Measurements from ENCODE around the gene LINGO4.
A peak's percentile ranks its signal among the peaks of the same experiment; 100 is the strongest.

LINGO4 gene

DNA sequence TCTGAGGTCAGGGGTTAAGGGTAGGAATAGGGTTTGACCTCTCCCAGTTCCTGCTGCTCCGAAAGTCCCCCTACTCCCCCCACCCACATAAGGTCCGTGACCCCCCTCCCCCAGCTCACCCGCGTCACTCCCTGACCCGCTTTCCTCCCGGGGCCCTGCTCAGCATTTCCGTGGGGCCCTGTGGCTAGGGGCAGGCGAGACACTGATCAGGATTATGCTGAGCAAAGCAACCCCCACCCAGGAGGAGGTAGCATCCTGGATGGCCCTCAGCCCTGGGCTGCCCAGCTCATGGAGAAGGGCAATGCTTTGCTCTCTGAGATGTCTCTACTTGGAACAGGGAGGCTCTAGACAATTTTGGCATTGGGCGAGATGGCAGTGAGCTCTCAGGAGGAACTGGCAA, 22.6 kb upstream of the LINGO4 start:
- Histone ChIP-seq H3K9ac (ENCODE audit: insufficient read length, low read depth) (peak overlapping the region; percentile 51), H3K4me1 (ENCODE audit: insufficient read depth, insufficient read length) (peaks cover 52% of the 10 kb centered on the region), H3K4me3 (ENCODE audit: insufficient read length, low read depth) (no peak overlapping the region), H3K27me3 (ENCODE audit: insufficient read depth, insufficient read length) (no peaks in the 10 kb centered on the region), H3K9me3 (ENCODE audit: insufficient read depth, low read length) (no peaks in the 10 kb centered on the region), H3K36me3 (ENCODE audit: insufficient read depth, insufficient read length, low read length) (no peaks in the 10 kb centered on the region)
- DNase-seq (ENCODE audit: low read depth, low spot score): no peak
- TF ChIP-seq SUZ12 (IDR thresholded peaks at IDR 0.05; ENCODE audit: extremely low read depth, insufficient read depth, insufficient read length) (no peak), YY1 (IDR thresholded peaks at IDR 0.05; ENCODE audit: insufficient read depth, insufficient read length) (no peak), ZNF274 (IDR thresholded peaks at IDR 0.05; ENCODE audit: low read depth, low read length) (no peak)

DNA sequence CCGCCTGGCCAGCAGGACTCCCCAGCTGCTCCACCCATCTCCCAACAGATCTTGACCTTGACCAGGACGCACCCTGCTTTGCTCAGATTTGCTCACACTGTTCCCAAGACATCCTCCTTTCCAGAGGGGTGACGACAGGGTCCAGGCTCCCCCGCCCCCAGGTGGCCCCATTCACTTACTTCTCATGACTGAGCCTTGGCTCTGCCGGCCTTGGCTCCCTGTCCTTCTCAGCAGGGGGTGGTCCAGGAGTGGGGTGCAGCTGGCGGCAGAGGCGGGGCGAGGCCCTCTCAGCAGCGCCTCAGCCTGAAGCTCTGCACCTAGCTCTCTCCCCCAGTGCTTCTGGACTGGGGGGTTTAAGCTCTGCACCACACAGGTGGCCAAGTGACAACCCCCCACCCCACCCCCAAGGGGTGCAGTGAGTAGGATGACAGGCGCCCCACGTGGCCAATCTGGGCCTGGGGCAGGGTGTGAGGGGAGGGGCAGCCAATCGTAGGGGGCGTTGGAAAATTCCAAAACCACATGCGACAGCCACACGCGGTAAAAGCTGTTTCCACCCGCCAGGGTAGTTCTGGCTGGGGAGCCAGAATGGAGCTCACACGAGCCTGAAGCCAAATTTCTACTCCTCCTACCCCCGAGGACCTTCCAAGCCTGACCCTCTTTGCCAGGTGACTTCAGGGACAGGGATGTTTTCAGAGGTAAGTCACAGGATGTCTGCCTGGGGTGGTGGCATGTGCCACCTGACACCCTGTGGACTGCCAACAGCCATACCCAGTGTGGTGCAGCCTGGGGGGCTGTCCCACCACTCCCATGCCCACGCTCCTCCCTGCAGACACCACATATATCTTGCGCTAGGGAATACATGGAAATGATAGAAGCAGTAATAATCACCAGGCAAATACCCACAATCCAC, 20.8 kb upstream of the LINGO4 start:
- Histone ChIP-seq H3K4me3 (ENCODE audit: insufficient read length, low read depth) (no peak overlapping the region), H3K4me1 (ENCODE audit: insufficient read depth, insufficient read length) (peaks cover 49% of the 10 kb centered on the region), H3K9me3 (ENCODE audit: insufficient read depth, low read length) (no peaks in the 10 kb centered on the region), H3K27me3 (ENCODE audit: insufficient read depth, insufficient read length) (no peaks in the 10 kb centered on the region), H3K9ac (ENCODE audit: insufficient read length, low read depth) (peak overlapping the region; percentile 58), H3K36me3 (ENCODE audit: insufficient read depth, insufficient read length, low read length) (no peaks in the 10 kb centered on the region)
- DNase-seq (ENCODE audit: low read depth, low spot score): no peak
- TF ChIP-seq ZNF274 (IDR thresholded peaks at IDR 0.05; ENCODE audit: low read depth, low read length): no peak
- no peak for TF ChIP-seq YY1 (IDR thresholded peaks at IDR 0.05; ENCODE audit: insufficient read depth, insufficient read length)
- no peak for TF ChIP-seq SUZ12 (IDR thresholded peaks at IDR 0.05; ENCODE audit: extremely low read depth, insufficient read depth, insufficient read length)

DNA sequence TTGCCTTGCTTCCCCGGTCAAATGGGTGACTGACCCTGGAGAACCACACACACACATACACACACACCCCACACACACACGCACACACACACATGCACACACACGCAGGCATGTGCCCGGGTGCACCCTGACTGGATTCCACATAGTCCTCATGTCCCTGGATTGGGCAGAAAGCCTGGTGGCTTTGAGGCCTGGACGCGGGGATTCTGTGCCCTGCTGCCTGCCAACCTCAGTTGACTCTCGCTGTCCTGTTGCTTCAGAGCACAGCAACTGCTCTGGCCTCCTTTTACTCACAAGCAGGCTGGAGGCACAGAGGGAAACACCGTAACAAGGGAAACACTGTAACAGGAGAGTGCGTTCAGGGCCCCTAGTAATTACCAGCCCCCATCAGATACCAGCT, 20.0 kb upstream of the LINGO4 start:
- H3K4me1 ChIP-seq (ENCODE audit: insufficient read depth, insufficient read length): peaks cover 45% of the 10 kb centered on the region
- no peak for DNase-seq (ENCODE audit: low read depth, low spot score)
- H3K4me3 ChIP-seq (ENCODE audit: insufficient read length, low read depth): no peak overlapping the region
- H3K27me3 ChIP-seq (ENCODE audit: insufficient read depth, insufficient read length): no peaks in the 10 kb centered on the region
- no peak for TF ChIP-seq YY1 (IDR thresholded peaks at IDR 0.05; ENCODE audit: insufficient read depth, insufficient read length)
- no peak for TF ChIP-seq SUZ12 (IDR thresholded peaks at IDR 0.05; ENCODE audit: extremely low read depth, insufficient read depth, insufficient read length)
- no peak for TF ChIP-seq ZNF274 (IDR thresholded peaks at IDR 0.05; ENCODE audit: low read depth, low read length)
- no peak overlapping the region for H3K9ac ChIP-seq (ENCODE audit: insufficient read length, low read depth)
- H3K9me3 ChIP-seq (ENCODE audit: insufficient read depth, low read length): no peaks in the 10 kb centered on the region
- no peaks in the 10 kb centered on the region for H3K36me3 ChIP-seq (ENCODE audit: insufficient read depth, insufficient read length, low read length)

DNA sequence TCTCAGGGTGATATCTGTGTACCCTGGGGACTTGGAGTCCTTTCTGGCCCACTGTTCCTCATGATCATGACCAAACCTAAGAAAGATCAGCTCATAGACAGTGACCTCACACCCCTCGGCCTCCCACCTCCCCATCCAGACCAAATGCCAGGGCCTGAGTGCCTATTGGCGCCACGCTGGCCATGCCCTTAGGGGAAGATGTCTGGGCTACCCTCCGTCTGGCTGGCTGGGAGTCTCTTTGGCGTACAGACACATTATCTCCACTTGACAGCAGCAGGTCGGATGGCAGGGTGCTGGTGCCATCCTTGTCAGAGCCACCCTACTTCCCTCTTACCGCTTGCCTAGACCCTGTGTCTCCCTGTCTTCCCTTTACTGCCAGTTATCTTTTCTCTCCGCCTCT, 18.0 kb upstream of the LINGO4 start:
- TF ChIP-seq SUZ12 (IDR thresholded peaks at IDR 0.05; ENCODE audit: extremely low read depth, insufficient read depth, insufficient read length) (no peak), ZNF274 (IDR thresholded peaks at IDR 0.05; ENCODE audit: low read depth, low read length) (no peak), YY1 (IDR thresholded peaks at IDR 0.05; ENCODE audit: insufficient read depth, insufficient read length) (no peak)
- Histone ChIP-seq H3K27me3 (ENCODE audit: insufficient read depth, insufficient read length) (peaks cover under 1% of the 10 kb centered on the region), H3K36me3 (ENCODE audit: insufficient read depth, insufficient read length, low read length) (no peaks in the 10 kb centered on the region), H3K9me3 (ENCODE audit: insufficient read depth, low read length) (no peaks in the 10 kb centered on the region), H3K4me1 (ENCODE audit: insufficient read depth, insufficient read length) (peaks cover 30% of the 10 kb centered on the region), H3K9ac (ENCODE audit: insufficient read length, low read depth) (no peak overlapping the region), H3K4me3 (ENCODE audit: insufficient read length, low read depth) (no peak overlapping the region)
- no peak for DNase-seq (ENCODE audit: low read depth, low spot score)

DNA sequence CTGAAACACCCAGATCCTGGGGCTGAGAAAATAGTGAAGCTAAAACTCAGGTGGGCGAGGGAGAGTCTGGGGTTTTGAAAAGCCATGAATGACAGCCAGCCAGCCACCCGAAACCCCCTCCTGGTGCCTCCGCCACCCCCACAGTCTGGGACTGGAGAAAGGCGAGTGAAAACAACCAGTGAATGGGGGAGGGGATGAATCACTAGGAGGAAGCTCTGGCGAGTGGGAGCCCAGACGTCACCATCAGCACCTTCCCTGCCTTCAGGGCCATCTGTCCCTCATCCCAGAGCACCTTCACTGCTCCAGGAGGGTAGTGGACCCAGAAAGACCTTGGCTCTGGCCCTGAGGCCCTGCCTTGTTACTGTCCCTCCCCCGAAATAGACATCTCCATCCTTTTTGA, 17.2 kb upstream of the LINGO4 start:
- no peak for DNase-seq (ENCODE audit: low read depth, low spot score)
- peaks cover 25% of the 10 kb centered on the region for H3K4me1 ChIP-seq (ENCODE audit: insufficient read depth, insufficient read length)
- no peak for TF ChIP-seq ZNF274 (IDR thresholded peaks at IDR 0.05; ENCODE audit: low read depth, low read length)
- TF ChIP-seq SUZ12 (IDR thresholded peaks at IDR 0.05; ENCODE audit: extremely low read depth, insufficient read depth, insufficient read length): no peak
- no peak for TF ChIP-seq YY1 (IDR thresholded peaks at IDR 0.05; ENCODE audit: insufficient read depth, insufficient read length)
- H3K9ac ChIP-seq (ENCODE audit: insufficient read length, low read depth): peak overlapping the region; percentile 23
- no peaks in the 10 kb centered on the region for H3K36me3 ChIP-seq (ENCODE audit: insufficient read depth, insufficient read length, low read length)
- no peaks in the 10 kb centered on the region for H3K9me3 ChIP-seq (ENCODE audit: insufficient read depth, low read length)
- peaks cover 3% of the 10 kb centered on the region for H3K27me3 ChIP-seq (ENCODE audit: insufficient read depth, insufficient read length)
- no peak overlapping the region for H3K4me3 ChIP-seq (ENCODE audit: insufficient read length, low read depth)

DNA sequence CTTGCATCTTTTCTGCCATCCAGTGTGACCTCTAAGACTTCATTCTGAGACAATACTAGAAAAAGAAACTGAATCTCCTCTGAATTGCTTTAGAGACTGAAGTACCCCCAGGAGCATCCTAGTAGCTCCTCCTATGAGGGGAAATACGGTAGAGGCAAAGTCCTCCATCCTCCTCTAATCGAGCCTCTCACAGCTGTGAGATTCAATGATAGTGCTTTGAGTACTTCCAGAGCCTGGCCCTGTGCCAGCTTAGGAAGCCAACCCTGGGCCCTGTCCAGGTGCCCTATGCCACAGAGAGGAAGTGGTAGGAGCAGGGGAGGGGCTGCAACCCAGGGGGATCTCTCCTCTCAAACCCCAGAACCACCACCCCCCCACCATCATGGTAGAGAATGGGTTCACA, 15.7 kb upstream of the LINGO4 start:
- no peak overlapping the region for H3K9ac ChIP-seq (ENCODE audit: insufficient read length, low read depth)
- TF ChIP-seq YY1 (IDR thresholded peaks at IDR 0.05; ENCODE audit: insufficient read depth, insufficient read length) (no peak), ZNF274 (IDR thresholded peaks at IDR 0.05; ENCODE audit: low read depth, low read length) (no peak), SUZ12 (IDR thresholded peaks at IDR 0.05; ENCODE audit: extremely low read depth, insufficient read depth, insufficient read length) (no peak)
- H3K4me3 ChIP-seq (ENCODE audit: insufficient read length, low read depth): no peak overlapping the region
- no peak for DNase-seq (ENCODE audit: low read depth, low spot score)
- no peaks in the 10 kb centered on the region for H3K36me3 ChIP-seq (ENCODE audit: insufficient read depth, insufficient read length, low read length)
- no peaks in the 10 kb centered on the region for H3K9me3 ChIP-seq (ENCODE audit: insufficient read depth, low read length)
- H3K4me1 ChIP-seq (ENCODE audit: insufficient read depth, insufficient read length): peaks cover 20% of the 10 kb centered on the region
- peaks cover 3% of the 10 kb centered on the region for H3K27me3 ChIP-seq (ENCODE audit: insufficient read depth, insufficient read length)

DNA sequence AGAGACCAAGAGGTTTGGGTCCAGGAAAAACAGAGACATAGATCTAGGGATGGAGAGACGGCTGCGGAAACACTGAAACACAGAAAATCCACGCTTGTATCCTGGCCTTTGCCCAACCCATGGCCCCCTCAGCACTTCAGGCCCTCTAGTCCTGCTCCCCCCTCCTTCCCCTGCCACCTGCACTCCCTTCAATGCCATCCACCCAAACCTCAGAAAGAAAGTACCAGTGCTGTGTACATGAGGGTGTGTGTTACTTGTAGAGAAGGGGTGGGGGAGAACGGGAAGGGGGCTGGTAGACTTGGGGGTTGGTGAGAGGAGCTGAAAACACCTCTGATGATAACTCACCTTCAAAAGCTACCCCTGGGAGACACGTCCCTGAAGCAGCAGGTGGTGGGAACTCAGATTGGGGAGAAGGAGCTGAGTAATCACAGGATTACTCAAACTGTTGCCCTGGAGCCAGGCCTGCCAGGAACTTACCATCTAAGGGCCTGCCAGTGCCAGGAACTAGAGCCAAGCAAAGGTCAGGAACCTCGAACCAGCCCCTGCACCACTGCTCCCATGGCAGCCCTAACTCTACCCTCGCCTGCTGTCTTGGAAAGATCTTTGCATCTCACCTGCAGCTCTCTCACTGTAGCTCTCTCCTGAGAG, 14.9 kb upstream of the LINGO4 start:
- Histone ChIP-seq H3K9me3 (ENCODE audit: insufficient read depth, low read length) (no peaks in the 10 kb centered on the region), H3K9ac (ENCODE audit: insufficient read length, low read depth) (no peak overlapping the region), H3K36me3 (ENCODE audit: insufficient read depth, insufficient read length, low read length) (no peaks in the 10 kb centered on the region), H3K4me3 (ENCODE audit: insufficient read length, low read depth) (no peak overlapping the region), H3K4me1 (ENCODE audit: insufficient read depth, insufficient read length) (peaks cover 15% of the 10 kb centered on the region), H3K27me3 (ENCODE audit: insufficient read depth, insufficient read length) (peaks cover 3% of the 10 kb centered on the region)
- TF ChIP-seq YY1 (IDR thresholded peaks at IDR 0.05; ENCODE audit: insufficient read depth, insufficient read length): no peak
- no peak for TF ChIP-seq SUZ12 (IDR thresholded peaks at IDR 0.05; ENCODE audit: extremely low read depth, insufficient read depth, insufficient read length)
- no peak for TF ChIP-seq ZNF274 (IDR thresholded peaks at IDR 0.05; ENCODE audit: low read depth, low read length)
- DNase-seq (ENCODE audit: low read depth, low spot score): no peak

Data from NT2/D1 (cell line).